GM23248 (cell line): ENCODE results near the gene AP3S1. TPM values are rescaled to one million over a fixed set of nuclear protein-coding genes. Genes with fewer than 3 reads are reported as not detected.

Experiments used
- DNase-seq: peaks from one replicate; pipeline ENCODE4 v3.0.0-alpha.2; 2015
- H2AFZ ChIP-seq: fragments of 200-600 bp; sonication (generic); 2 replicates; pipeline ENCODE4 v1.6.1; 2016; ENCODE audit warnings: antibody characterized with exemption
- H3F3A ChIP-seq: fragments of 200-600 bp; sonication (generic); 2 replicates; pipeline ENCODE4 v1.6.1; 2016; ENCODE audit warnings: mild to moderate bottlenecking, antibody characterized with exemption, mixed run types; ENCODE audit not compliant: insufficient read depth
- H3K27ac ChIP-seq: fragments of 200-600 bp; sonication (generic); 2 replicates; pipeline ENCODE4 v1.5.1; 2016; ENCODE audit warnings: mild to moderate bottlenecking
- H3K27me3 ChIP-seq: fragments of 200-600 bp; sonication (generic); replicated peaks from 2 replicates; pipeline ENCODE4 v1.6.1; 2016; ENCODE audit warnings: mild to moderate bottlenecking; ENCODE audit not compliant: insufficient read depth
- H3K36me3 ChIP-seq: fragments of 200-600 bp; sonication (generic); 2 replicates; pipeline ENCODE4 v1.6.1; 2016; ENCODE audit warnings: low read depth, mild to moderate bottlenecking
- H3K4me1 ChIP-seq: fragments of 200-600 bp; sonication (generic); 2 replicates; pipeline ENCODE4 v1.6.1; 2016; ENCODE audit warnings: mild to moderate bottlenecking; ENCODE audit not compliant: insufficient read depth
- H3K4me2 ChIP-seq: fragments of 200-600 bp; sonication (generic); one replicate; pipeline ENCODE4 v1.6.1; 2016; ENCODE audit warnings: mild to moderate bottlenecking; ENCODE audit not compliant: unreplicated experiment
- H3K4me3 ChIP-seq: fragments of 200-600 bp; sonication (generic); 2 replicates; pipeline ENCODE4 v1.5.1; 2016; ENCODE audit warnings: mild to moderate bottlenecking
- H3K79me2 ChIP-seq: fragments of 200-600 bp; sonication (generic); 2 replicates; pipeline ENCODE4 v1.6.1; 2016; ENCODE audit warnings: mild to moderate bottlenecking; ENCODE audit not compliant: insufficient read depth
- H3K9ac ChIP-seq: fragments of 200-600 bp; sonication (generic); 2 replicates; pipeline ENCODE4 v1.6.1; 2016; ENCODE audit warnings: mild to moderate bottlenecking
- H3K9me2 ChIP-seq: fragments of 200-600 bp; sonication (generic); 2 replicates; pipeline ENCODE4 v1.6.1; 2016; ENCODE audit warnings: mixed run types, mild to moderate bottlenecking, moderate library complexity; ENCODE audit not compliant: insufficient read depth
- H3K9me3 ChIP-seq: fragments of 200-600 bp; sonication (generic); one replicate; pipeline ENCODE4 v1.6.1; 2017; ENCODE audit warnings: low read depth
- H4K20me1 ChIP-seq: fragments of 200-600 bp; sonication (generic); 2 replicates; pipeline ENCODE4 v1.6.0; 2016; ENCODE audit not compliant: insufficient read depth
- EZH2 ChIP-seq: fragments of 200-600 bp; sonication (generic); IDR thresholded peaks from 2 replicates; pipeline ENCODE4 v1.6.1; 2018; ENCODE audit warnings: antibody characterized with exemption, mild to moderate bottlenecking; ENCODE audit not compliant: insufficient read depth, poor library complexity, severe bottlenecking
- EZH2phosphoT487 ChIP-seq: fragments of 200-600 bp; sonication (generic); IDR thresholded peaks from 2 replicates; pipeline ENCODE4 v1.6.1; 2018; ENCODE audit warnings: antibody characterized with exemption, moderate library complexity, mild to moderate bottlenecking, low read depth; ENCODE audit not compliant: insufficient read depth
- WGBS, 2 experiments: methylation state at CpG; one replicate each; pipeline ENCODE4 v1.1.6; 2015 to 2017; ENCODE audit warnings: low lambda C conversion rate in 2 of 2, low coverage in 1 of 2; ENCODE audit errors: missing lambda C conversion rate in 2 of 2; 5-methylcytosine and 5-hydroxymethylcytosine counted together
- in situ Hi-C: fragments of 300-500 bp; cut with MboI; formaldehyde crosslinking; loops from 2 replicates; pipeline ENCODE4 v1.15.0; 2020
- polyA plus RNA-seq: library from polyadenylated mRNA; unstranded; fragments of >200 nt; fragmentation: Nextera tagmentation; extraction: Ambion mirVana; gene quantifications from 2 replicates; pipeline ENCODE4 v1.2.1, GENCODE V29; 2016
- total RNA-seq: library from RNA; depleted of rRNA; stranded (reverse); fragments of >200 nt; shearing (Covaris generic); gene quantifications from 2 replicates; pipeline ENCODE4 v1.2.3, GENCODE V29; 2014

The AP3S1 gene
- total and polyA plus RNA-seq, 2 experiments from 2014 or later, result 303 to 430 TPM

- peak; percentile 10 for DNase-seq
- no peaks in the 10 kb centered on the region for H3K27me3 ChIP-seq
- 18 to 26% methylated on average over 3 of the region's 4 CpGs for WGBS, 2 experiments
- H3K79me2 ChIP-seq, result no peaks in the 10 kb centered on the region
- H3K9me3 ChIP-seq, result no peaks in the 10 kb centered on the region
- no peak overlapping the region for H3K9ac ChIP-seq
- H3K9me2 ChIP-seq, result no peaks in the 10 kb centered on the region
- no peak overlapping the region for H3K4me2 ChIP-seq
- H4K20me1 ChIP-seq, result no peaks in the 10 kb centered on the region
- TF ChIP-seq EZH2phosphoT487 (no peak), EZH2 (no peak)
- H3F3A ChIP-seq, result peaks cover 10% of the 10 kb centered on the region; the same call in 1 of the 2 replicates
- H2AFZ ChIP-seq, result peak overlapping the region; percentile 6; the same call in 1 of the 2 replicates
- in situ Hi-C loops, result no loop called here
- H3K4me3 ChIP-seq, result no peak overlapping the region
- peaks cover 14% of the 10 kb centered on the region for H3K4me1 ChIP-seq
- no peaks in the 10 kb centered on the region for H3K36me3 ChIP-seq
- H3K27ac ChIP-seq, result peak overlapping the region; percentile 98
Observed at GRCh38 chr5:115940080-115940810, 98.5 kb downstream of the AP3S1 start.

- Histone ChIP-seq H3K27ac (peak overlapping the region; percentile 98), H3K4me3 (peak overlapping the region; percentile 61), H3K9me3 (no peaks in the 10 kb centered on the region), H2AFZ (peak overlapping the region; percentile 87), H4K20me1 (no peaks in the 10 kb centered on the region), H3K36me3 (no peaks in the 10 kb centered on the region), H3K9ac (peak overlapping the region; percentile 80), H3K4me2 (peak overlapping the region; percentile 93), H3K9me2 (no peaks in the 10 kb centered on the region), H3F3A (peaks cover 10% of the 10 kb centered on the region; the same call in 1 of the 2 replicates), H3K4me1 (peaks cover 14% of the 10 kb centered on the region), H3K79me2 (no peaks in the 10 kb centered on the region), H3K27me3 (no peaks in the 10 kb centered on the region)
- TF ChIP-seq EZH2phosphoT487 (no peak), EZH2 (no peak)
- in situ Hi-C loops, result no loop called here
- DNase-seq, result peak; percentile 97
- 12 to 14% methylated on average over 9 of the region's 9 CpGs for WGBS, 2 experiments
Observed at GRCh38 chr5:115941051-115941675, 99.4 kb downstream of the AP3S1 start.

GRCh38 chr5:115944501-115944900 lies 102.8 kb downstream of the AP3S1 start:
- H3F3A ChIP-seq, result peaks cover 38% of the 10 kb centered on the region
- no peak for DNase-seq
- no peaks in the 10 kb centered on the region for H3K79me2 ChIP-seq
- H3K27me3 ChIP-seq, result no peaks in the 10 kb centered on the region
- H3K9ac ChIP-seq, result no peak overlapping the region
- no peaks in the 10 kb centered on the region for H3K9me3 ChIP-seq
- in situ Hi-C loops, result no loop called here
- H2AFZ ChIP-seq, result no peak overlapping the region
- H3K4me1 ChIP-seq, result peaks cover 37% of the 10 kb centered on the region
- H3K36me3 ChIP-seq, result no peaks in the 10 kb centered on the region
- TF ChIP-seq EZH2, result no peak
- no peak for TF ChIP-seq EZH2phosphoT487
- H3K27ac ChIP-seq, result no peak overlapping the region
- WGBS, 2 experiments, result 96 to 97% methylated on average over 3 of the region's 3 CpGs
- no peaks in the 10 kb centered on the region for H4K20me1 ChIP-seq
- no peak overlapping the region for H3K4me2 ChIP-seq
- H3K9me2 ChIP-seq, result no peaks in the 10 kb centered on the region
- H3K4me3 ChIP-seq, result no peak overlapping the region

GRCh38 chr5:115946655-115947054 lies 104.9 kb downstream of the AP3S1 start:
- in situ Hi-C loops, result no loop called here
- Histone ChIP-seq H3K9me2 (no peaks in the 10 kb centered on the region), H3K36me3 (no peaks in the 10 kb centered on the region), H3K9ac (peak overlapping the region; percentile 28; the same call in 1 of the 2 replicates), H3F3A (peaks cover 33% of the 10 kb centered on the region), H3K27me3 (no peaks in the 10 kb centered on the region), H3K79me2 (no peaks in the 10 kb centered on the region), H4K20me1 (no peaks in the 10 kb centered on the region), H2AFZ (no peak overlapping the region), H3K9me3 (no peaks in the 10 kb centered on the region), H3K27ac (peak overlapping the region; percentile 81), H3K4me2 (no peak overlapping the region), H3K4me1 (peaks cover 40% of the 10 kb centered on the region), H3K4me3 (no peak overlapping the region)
- DNase-seq, result peak; percentile 84
- 63% methylated on average over 2 of the region's 2 CpGs for WGBS, 2 experiments
- TF ChIP-seq EZH2phosphoT487, result no peak
- no peak for TF ChIP-seq EZH2
